Stimulated activated naive CD4-positive, alpha-beta T cell treated with Interleukin-2 at 50 U/mL for 16 hours (primary cell): ENCODE data around the gene MYORG.

Experiments
- DNase-seq: peaks from one replicate; lab custom pipeline; 2025; lab: John Stamatoyannopoulos, UW

Gene MYORG

GRCh38 chr9:34384368-34385165 lies 7.9 kb upstream of the MYORG start:
- DNase-seq, result no peak

- no peak for DNase-seq
These were observed 7.2 kb upstream of the MYORG start for GRCh38 chr9:34383904-34384303.

GRCh38 chr9:34382879-34383278 lies 6.2 kb upstream of the MYORG start:
- no peak for DNase-seq

- DNase-seq, result no peak
These were observed 5.4 kb upstream of the MYORG start for GRCh38 chr9:34382054-34382453.

GRCh38 chr9:34381323-34381722 lies 4.6 kb upstream of the MYORG start:
- no peak for DNase-seq

GRCh38 chr9:34380511-34381315 lies 4.0 kb upstream of the MYORG start:
- DNase-seq, result peak; percentile 79

GRCh38 chr9:34380034-34380510 lies 3.4 kb upstream of the MYORG start:
- no peak for DNase-seq

- peak; percentile 87 for DNase-seq
These were observed 2.8 kb upstream of the MYORG start for GRCh38 chr9:34379334-34380033.

GRCh38 chr9:34378376-34379060 lies 1.8 kb upstream of the MYORG start:
- DNase-seq, result no peak

GRCh38 chr9:34377404-34377746 lies 677 bp upstream of the MYORG start:
- no peak for DNase-seq

GRCh38 chr9:34375901-34376595 lies 650 bp downstream of the MYORG start:
- DNase-seq, result peak; percentile 18

- DNase-seq, result no peak
These were observed 1.7 kb downstream of the MYORG start for GRCh38 chr9:34374905-34375552.

- no peak for DNase-seq
These were observed 2.4 kb downstream of the MYORG start for GRCh38 chr9:34374339-34374738.

GRCh38 chr9:34373749-34374148 lies 2.9 kb downstream of the MYORG start:
- no peak for DNase-seq

- no peak for DNase-seq
These were observed 4.2 kb downstream of the MYORG start for GRCh38 chr9:34372467-34373011.

GRCh38 chr9:34371886-34372466 lies 4.7 kb downstream of the MYORG start:
- DNase-seq, result no peak

- DNase-seq, result no peak
These were observed 5.5 kb downstream of the MYORG start for GRCh38 chr9:34370970-34371880.

GRCh38 chr9:34370335-34370969 lies 6.2 kb downstream of the MYORG start:
- no peak for DNase-seq

GRCh38 chr9:34369636-34370035 lies 7.1 kb downstream of the MYORG start:
- no peak for DNase-seq
